GM19238 (cell line): Measurements from ENCODE around the gene MET.

Experiments used
- DNase-seq: peaks from one replicate; pipeline ENCODE4 v3.0.0; 2011; ENCODE audit warnings: low spot score; ENCODE audit not compliant: insufficient read length

Gene MET

GRCh38 chr7:116663744-116664143 is 8.3 kb upstream of the MET start:
- DNase-seq = no peak

GRCh38 chr7:116665332-116665996 is 6.5 kb upstream of the MET start:
- no peak for DNase-seq

GRCh38 chr7:116669769-116670168 is 2.2 kb upstream of the MET start:
- DNase-seq = no peak

- no peak for DNase-seq
Measured at GRCh38 chr7:116670409-116671015, 1.5 kb upstream of the MET start.

DNA sequence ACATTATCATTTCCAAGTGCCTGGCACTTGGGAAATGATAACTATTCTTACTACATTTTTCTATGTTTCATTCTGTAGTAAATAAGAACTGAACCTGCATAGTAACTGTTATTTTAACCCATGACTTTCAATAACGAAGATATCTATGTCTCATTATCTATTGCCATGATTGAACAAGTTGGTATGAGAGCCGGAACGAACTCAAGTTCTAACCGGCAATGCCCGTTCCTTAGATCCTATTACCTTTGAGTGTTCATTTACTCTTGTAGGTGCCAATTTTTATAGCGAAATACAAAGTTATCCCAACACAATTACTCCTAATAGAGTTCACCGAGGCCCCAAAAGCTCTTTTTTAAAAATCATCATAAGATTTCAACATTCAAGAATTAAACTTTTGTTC is 885 bp upstream of the MET start:
- DNase-seq = no peak

- DNase-seq = no peak
Measured at GRCh38 chr7:116672596-116673456, 830 bp downstream of the MET start.

DNA sequence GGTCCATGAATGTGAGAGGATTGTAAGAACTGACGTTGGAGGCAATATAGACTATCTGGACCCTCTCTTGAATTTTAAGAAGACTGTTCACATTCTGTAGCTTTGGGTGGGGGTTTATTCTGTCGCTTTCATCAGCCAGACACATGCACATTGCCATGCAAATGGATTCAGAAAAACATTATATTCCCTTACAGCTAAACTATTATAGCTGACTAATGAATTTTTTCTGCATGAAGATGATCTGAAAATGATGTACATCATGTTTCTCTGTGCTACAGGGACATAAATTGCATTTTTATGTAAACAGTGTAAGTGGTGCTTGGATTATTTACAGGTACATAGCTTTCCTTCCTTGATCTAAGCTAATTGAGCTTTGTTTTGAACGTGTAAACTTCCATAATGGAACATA is 1.5 kb downstream of the MET start:
- no peak for DNase-seq

GRCh38 chr7:116674508-116675173 is 2.6 kb downstream of the MET start:
- no peak for DNase-seq

DNA sequence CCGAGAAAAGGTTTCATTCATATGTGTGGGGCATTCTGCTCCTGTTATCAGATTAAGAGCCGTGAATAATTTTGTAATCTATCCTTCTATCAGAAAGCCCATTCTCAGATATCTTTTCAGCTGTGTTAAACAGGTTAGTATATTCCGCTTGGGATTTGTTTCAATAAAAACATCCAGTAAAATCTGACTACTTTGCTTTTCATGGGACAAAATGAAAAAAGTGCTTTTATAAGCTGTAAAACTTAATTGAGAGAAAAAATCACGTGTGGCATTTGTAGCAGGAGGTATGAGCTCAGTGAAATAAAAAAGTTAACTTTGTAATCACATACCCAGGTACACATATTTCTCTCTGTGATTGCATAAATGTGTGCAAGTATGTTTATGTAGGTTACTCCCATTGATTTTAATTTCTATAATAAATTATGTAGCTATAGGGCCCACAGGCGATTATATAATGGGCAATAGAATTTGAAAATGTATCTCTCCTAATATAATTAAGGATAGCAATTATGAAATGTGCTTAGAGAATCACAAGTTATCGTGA is 3.9 kb downstream of the MET start:
- no peak for DNase-seq

- no peak for DNase-seq
Measured at GRCh38 chr7:116678780-116679179, 6.8 kb downstream of the MET start.

GRCh38 chr7:116679500-116679899 is 7.5 kb downstream of the MET start:
- no peak for DNase-seq

GRCh38 chr7:116683786-116684185 is 11.8 kb downstream of the MET start:
- peak; percentile 23 for DNase-seq

DNA sequence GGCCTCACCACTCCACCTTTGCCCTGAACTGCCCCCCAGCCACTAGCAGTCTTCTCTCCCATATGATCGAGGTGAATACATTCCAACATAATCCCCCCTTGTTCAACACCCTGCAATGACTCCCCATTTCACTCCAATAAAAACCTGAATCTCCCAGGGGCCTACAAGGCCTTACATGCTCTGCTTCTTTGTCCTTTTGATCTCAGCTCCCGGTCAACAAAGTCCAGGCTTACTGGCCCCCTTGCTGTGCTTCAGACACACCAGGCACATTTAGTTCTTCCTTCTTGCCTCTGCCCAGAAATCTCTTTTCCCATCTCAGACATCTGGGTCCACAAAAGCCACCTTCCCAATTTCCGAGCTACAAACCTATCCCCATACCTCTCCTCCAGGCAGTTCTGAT is 14.0 kb downstream of the MET start:
- no peak for DNase-seq

GRCh38 chr7:116686812-116687419 is 14.9 kb downstream of the MET start:
- no peak for DNase-seq

- DNase-seq = no peak
Measured at GRCh38 chr7:116687801-116688201, 15.8 kb downstream of the MET start.

DNA sequence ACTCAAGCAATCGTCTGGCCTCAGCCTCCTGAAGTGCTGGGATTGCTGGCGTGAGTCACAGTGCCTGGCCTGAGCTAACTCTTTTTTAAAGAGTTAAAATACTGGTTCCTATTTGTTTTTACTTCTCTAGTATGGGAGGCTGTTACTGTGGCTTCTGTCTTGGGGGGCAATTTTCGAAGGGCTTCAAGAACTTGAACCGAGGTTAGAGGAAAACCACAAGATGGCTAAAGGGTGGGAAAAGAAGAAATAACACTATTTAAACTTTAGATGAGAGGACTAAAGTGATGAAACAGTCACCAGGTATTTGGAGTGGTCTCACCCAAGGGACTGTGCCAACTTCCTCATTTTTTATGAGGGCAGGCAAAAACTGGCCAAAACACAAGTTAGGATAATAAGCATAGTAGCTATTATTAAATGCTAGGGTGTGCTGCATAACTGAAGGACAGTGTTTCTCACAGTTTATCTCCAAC is 17.8 kb downstream of the MET start:
- no peak for DNase-seq

GRCh38 chr7:116691664-116692063 is 19.7 kb downstream of the MET start:
- DNase-seq = no peak

GRCh38 chr7:116692401-116693308 is 20.7 kb downstream of the MET start:
- no peak for DNase-seq

DNA sequence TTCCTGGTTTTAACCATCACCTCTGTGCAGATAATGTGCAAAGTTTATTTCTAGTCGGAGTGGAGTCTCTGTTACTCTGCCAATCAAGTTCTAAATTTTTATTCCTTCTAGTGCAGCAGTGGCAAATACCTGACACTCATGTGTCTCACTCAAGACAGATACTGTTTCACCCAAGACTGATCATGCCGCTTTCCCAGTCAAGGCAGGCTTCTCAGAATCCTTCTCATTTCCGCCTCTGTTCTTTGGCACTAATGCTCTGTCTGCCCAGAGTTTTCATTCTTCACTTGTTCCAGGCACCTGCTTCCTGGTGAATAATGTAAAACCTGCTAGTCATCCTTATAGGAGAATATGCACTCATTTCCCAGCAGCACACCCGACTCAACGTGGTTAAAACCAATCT is 24.7 kb downstream of the MET start:
- no peak for DNase-seq

- no peak for DNase-seq
Measured at GRCh38 chr7:116697152-116697551, 25.2 kb downstream of the MET start.
